Measurements from ENCODE around the gene ZNF804A. TPM values are rescaled to one million over a fixed set of nuclear protein-coding genes. Genes with fewer than 3 reads are reported as not detected.

Gene ZNF804A
- total RNA-seq, 2 experiments from 2014 or later = not detected

- H3K4me1 Mint-ChIP-seq = no peaks in the 10 kb centered on the region
- no peaks in the 10 kb centered on the region for H3K27me3 Mint-ChIP-seq
- POLR2A ChIA-PET = no interaction called here
- CTCF ChIA-PET = no interaction called here
- DNase-seq = no peak
- no peaks in the 10 kb centered on the region for H3K9me3 Mint-ChIP-seq
- no peaks in the 10 kb centered on the region for H3K36me3 Mint-ChIP-seq (ENCODE audit: low read depth)
- H3K4me3 Mint-ChIP-seq = no peak overlapping the region
- H3K27ac Mint-ChIP-seq = no peak overlapping the region
These were observed 16.9 kb upstream of the ZNF804A start for GRCh38 chr2:184581391-184581790.

DNA sequence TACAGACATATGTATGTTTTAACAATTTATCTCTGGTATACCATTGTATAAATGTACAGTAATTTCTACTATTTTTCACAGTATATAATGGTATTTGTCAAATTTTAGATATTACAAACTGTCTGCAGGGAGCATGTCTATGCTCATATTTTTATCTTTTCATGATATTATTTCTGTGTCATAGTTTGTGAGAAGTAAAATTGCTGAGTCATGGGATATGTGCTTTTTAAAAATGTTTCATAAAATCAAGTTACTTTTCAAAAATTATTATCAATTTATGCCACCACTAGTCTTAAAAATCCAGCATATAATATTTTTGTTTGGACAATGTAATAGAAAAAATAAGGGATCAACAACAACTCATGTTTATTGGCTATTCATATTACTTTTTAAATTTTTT, 9.1 kb upstream of the ZNF804A start:
- H3K4me3 Mint-ChIP-seq = no peak overlapping the region
- DNase-seq = no peak
- H3K27ac Mint-ChIP-seq = no peak overlapping the region
- no peaks in the 10 kb centered on the region for H3K36me3 Mint-ChIP-seq (ENCODE audit: low read depth)
- POLR2A ChIA-PET = no interaction called here
- no peaks in the 10 kb centered on the region for H3K27me3 Mint-ChIP-seq
- CTCF ChIA-PET = no interaction called here
- H3K9me3 Mint-ChIP-seq = no peaks in the 10 kb centered on the region
- no peaks in the 10 kb centered on the region for H3K4me1 Mint-ChIP-seq

- Mint-ChIP-seq H3K36me3 (ENCODE audit: low read depth) (no peaks in the 10 kb centered on the region), H3K4me1 (peaks cover 13% of the 10 kb centered on the region), H3K27me3 (peaks cover 41% of the 10 kb centered on the region), H3K9me3 (no peaks in the 10 kb centered on the region), H3K4me3 (no peak overlapping the region), H3K27ac (no peak overlapping the region)
- CTCF ChIA-PET = no interaction called here
- POLR2A ChIA-PET = no interaction called here
- DNase-seq = no peak
These were observed 1.4 kb upstream of the ZNF804A start for GRCh38 chr2:184596819-184597411.

- no peaks in the 10 kb centered on the region for H3K9me3 Mint-ChIP-seq
- H3K27ac Mint-ChIP-seq = no peak overlapping the region
- H3K4me1 Mint-ChIP-seq = peaks cover 13% of the 10 kb centered on the region
- no peak overlapping the region for H3K4me3 Mint-ChIP-seq
- CTCF ChIA-PET = no interaction called here
- POLR2A ChIA-PET = no interaction called here
- no peaks in the 10 kb centered on the region for H3K36me3 Mint-ChIP-seq (ENCODE audit: low read depth)
- no peak for DNase-seq
- peaks cover 41% of the 10 kb centered on the region for H3K27me3 Mint-ChIP-seq
These were observed 748 bp upstream of the ZNF804A start for GRCh38 chr2:184597571-184597991.

DNA sequence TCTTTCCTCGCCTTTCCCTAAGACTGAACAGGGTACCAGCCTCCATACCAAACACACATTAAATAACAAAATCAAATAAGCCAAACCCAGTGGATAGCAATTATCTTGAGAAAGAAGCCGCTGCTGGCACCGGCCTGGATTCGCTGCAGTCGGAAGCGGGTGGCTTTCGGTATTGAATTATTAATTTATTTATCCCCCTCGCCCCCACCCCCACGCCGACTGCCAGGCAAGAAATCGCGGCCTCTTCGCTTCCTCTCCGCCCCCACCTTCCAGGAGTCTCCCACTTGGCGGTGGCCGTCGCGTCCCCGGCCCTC, 370 bp upstream of the ZNF804A start:
- no peaks in the 10 kb centered on the region for H3K36me3 Mint-ChIP-seq (ENCODE audit: low read depth)
- H3K9me3 Mint-ChIP-seq = no peaks in the 10 kb centered on the region

GRCh38 chr2:184599054-184599871, 934 bp downstream of the ZNF804A start:
- peaks cover 41% of the 10 kb centered on the region for H3K27me3 Mint-ChIP-seq
- ChIA-PET CTCF (no interaction called here), POLR2A (no interaction called here)
- DNase-seq = no peak
- peak overlapping the region; percentile 51 for H3K4me3 Mint-ChIP-seq
- no peaks in the 10 kb centered on the region for H3K9me3 Mint-ChIP-seq
- no peaks in the 10 kb centered on the region for H3K36me3 Mint-ChIP-seq (ENCODE audit: low read depth)
- H3K27ac Mint-ChIP-seq = no peak overlapping the region
- peaks cover 13% of the 10 kb centered on the region for H3K4me1 Mint-ChIP-seq

More for the DNA sequence above, 370 bp upstream of the ZNF804A start:
- no peak for DNase-seq
- peaks cover 13% of the 10 kb centered on the region for H3K4me1 Mint-ChIP-seq
- peaks cover 41% of the 10 kb centered on the region for H3K27me3 Mint-ChIP-seq
- H3K27ac Mint-ChIP-seq = no peak overlapping the region
- ChIA-PET CTCF (no interaction called here), POLR2A (no interaction called here)
- H3K4me3 Mint-ChIP-seq = no peak overlapping the region

- Mint-ChIP-seq H3K4me3 (no peak overlapping the region), H3K9me3 (no peaks in the 10 kb centered on the region), H3K36me3 (ENCODE audit: low read depth) (no peaks in the 10 kb centered on the region), H3K27ac (no peak overlapping the region), H3K4me1 (peaks cover 13% of the 10 kb centered on the region), H3K27me3 (peaks cover 41% of the 10 kb centered on the region)
- CTCF ChIA-PET = no interaction called here
- DNase-seq = no peak
- POLR2A ChIA-PET = no interaction called here
These were observed 1.5 kb downstream of the ZNF804A start for GRCh38 chr2:184599872-184600222.

DNA sequence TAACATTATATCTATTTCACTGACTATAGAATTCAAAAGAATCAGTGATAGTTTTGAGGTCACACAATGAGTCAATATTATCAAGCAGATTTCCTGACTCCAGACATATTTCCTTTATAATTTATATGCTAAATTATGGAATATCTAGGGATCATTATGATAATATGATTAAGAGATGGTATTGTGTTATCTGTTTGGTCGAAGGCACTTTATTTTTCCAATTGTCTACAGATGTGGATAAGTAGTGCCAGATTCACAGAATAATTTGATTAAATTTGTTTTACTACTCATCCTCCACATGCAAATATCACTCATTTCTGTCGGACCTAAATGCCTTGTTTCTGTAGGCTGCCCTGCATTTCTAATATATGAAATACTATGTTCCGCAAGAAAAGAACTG, 4.4 kb downstream of the ZNF804A start:
- no peak overlapping the region for H3K4me3 Mint-ChIP-seq
- no peaks in the 10 kb centered on the region for H3K9me3 Mint-ChIP-seq

DNA sequence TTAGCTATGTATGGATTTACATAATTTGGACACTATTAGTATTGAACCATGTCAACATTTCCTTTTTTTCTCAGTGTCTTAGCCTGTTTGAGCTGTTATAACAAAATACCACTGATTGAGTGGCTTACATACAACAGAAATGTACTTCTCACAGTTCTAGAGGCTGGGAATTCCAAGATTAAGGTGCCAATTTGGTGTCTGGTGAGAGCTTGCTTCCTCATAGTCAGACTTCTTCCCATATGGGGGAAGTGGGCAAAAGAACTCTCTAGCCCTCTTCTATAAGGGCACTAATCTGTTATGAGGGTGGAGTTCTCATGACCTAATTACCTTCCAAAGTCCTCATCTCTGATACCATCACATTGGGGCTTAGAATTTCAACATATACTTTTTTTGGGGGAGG, 12.6 kb downstream of the ZNF804A start:
- no peak for DNase-seq
- Mint-ChIP-seq H3K9me3 (no peaks in the 10 kb centered on the region), H3K27ac (no peak overlapping the region), H3K27me3 (no peaks in the 10 kb centered on the region), H3K4me1 (no peaks in the 10 kb centered on the region), H3K36me3 (ENCODE audit: low read depth) (no peaks in the 10 kb centered on the region), H3K4me3 (no peak overlapping the region)
- ChIA-PET POLR2A (no interaction called here), CTCF (interaction anchor here (0.6 kb wide), 1 partner anchor 1779 kb away, joined by 5 read pairs; no protein-coding TSS in a partner anchor)

More for the DNA sequence above, 4.4 kb downstream of the ZNF804A start:
- H3K27ac Mint-ChIP-seq = no peak overlapping the region
- H3K27me3 Mint-ChIP-seq = peaks cover 21% of the 10 kb centered on the region
- POLR2A ChIA-PET = no interaction called here
- CTCF ChIA-PET = no interaction called here
- no peak for DNase-seq
- no peaks in the 10 kb centered on the region for H3K36me3 Mint-ChIP-seq (ENCODE audit: low read depth)
- H3K4me1 Mint-ChIP-seq = peaks cover 7% of the 10 kb centered on the region

DNA sequence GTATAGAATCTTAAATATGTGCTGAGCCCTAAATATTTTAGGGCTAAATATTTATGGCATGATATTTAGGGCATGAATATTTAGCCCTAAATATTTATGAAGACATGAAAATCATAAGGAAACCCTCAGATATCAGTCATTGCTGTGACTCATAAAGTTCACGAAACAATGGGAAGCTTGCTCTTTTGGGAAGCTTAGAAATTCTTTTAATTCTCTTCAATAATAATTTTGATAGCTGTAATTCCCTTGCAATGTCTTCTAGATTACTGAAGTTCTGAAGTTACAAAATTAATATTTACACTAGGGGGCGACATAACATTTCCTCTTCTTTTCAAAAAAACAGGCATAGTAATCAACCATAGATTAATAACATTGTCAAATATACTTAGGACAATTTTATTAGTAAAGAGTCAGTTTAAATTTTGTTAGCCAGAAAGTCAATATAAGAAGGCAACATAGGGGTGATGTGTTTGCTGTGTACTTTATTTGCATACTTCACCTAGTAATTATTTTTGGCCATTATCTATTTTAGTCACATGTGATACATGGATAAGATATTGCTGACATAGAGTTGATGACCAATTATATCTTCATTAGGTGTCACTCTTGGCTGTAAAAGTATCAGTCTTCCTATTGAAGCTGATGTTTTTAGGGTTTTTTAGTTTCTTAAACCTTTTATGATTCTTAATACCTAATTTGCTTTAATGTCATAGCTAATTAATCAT, 13.2 kb downstream of the ZNF804A start:
- no peak overlapping the region for H3K27ac Mint-ChIP-seq
- H3K36me3 Mint-ChIP-seq (ENCODE audit: low read depth) = no peaks in the 10 kb centered on the region
- DNase-seq = no peak
- CTCF ChIA-PET = interaction anchor here (0.6 kb wide), 1 partner anchor 1779 kb away, joined by 5 read pairs; no protein-coding TSS in a partner anchor
- no peaks in the 10 kb centered on the region for H3K4me1 Mint-ChIP-seq
- POLR2A ChIA-PET = no interaction called here
- no peaks in the 10 kb centered on the region for H3K9me3 Mint-ChIP-seq
- H3K4me3 Mint-ChIP-seq = no peak overlapping the region
- no peaks in the 10 kb centered on the region for H3K27me3 Mint-ChIP-seq

- Mint-ChIP-seq H3K9me3 (no peaks in the 10 kb centered on the region), H3K27me3 (no peaks in the 10 kb centered on the region), H3K27ac (no peak overlapping the region), H3K36me3 (ENCODE audit: low read depth) (no peaks in the 10 kb centered on the region), H3K4me3 (no peak overlapping the region), H3K4me1 (no peaks in the 10 kb centered on the region)
- no peak for DNase-seq
- POLR2A ChIA-PET = no interaction called here
- CTCF ChIA-PET = no interaction called here
These were observed 22.0 kb downstream of the ZNF804A start for GRCh38 chr2:184620367-184620766.

GRCh38 chr2:184624311-184624710, 26.0 kb downstream of the ZNF804A start:
- Mint-ChIP-seq H3K36me3 (ENCODE audit: low read depth) (no peaks in the 10 kb centered on the region), H3K9me3 (no peaks in the 10 kb centered on the region), H3K27ac (no peak overlapping the region), H3K27me3 (no peaks in the 10 kb centered on the region), H3K4me3 (no peak overlapping the region), H3K4me1 (no peaks in the 10 kb centered on the region)
- ChIA-PET CTCF (no interaction called here), POLR2A (no interaction called here)
- no peak for DNase-seq

- POLR2A ChIA-PET = no interaction called here
- no peaks in the 10 kb centered on the region for H3K27me3 Mint-ChIP-seq
- H3K4me3 Mint-ChIP-seq = no peak overlapping the region
- CTCF ChIA-PET = no interaction called here
- H3K27ac Mint-ChIP-seq = no peak overlapping the region
- H3K36me3 Mint-ChIP-seq (ENCODE audit: low read depth) = no peaks in the 10 kb centered on the region
- no peaks in the 10 kb centered on the region for H3K4me1 Mint-ChIP-seq
- H3K9me3 Mint-ChIP-seq = no peaks in the 10 kb centered on the region
- DNase-seq = no peak
These were observed 29.7 kb downstream of the ZNF804A start for GRCh38 chr2:184628051-184628450.

All from activated CD4-positive, alpha-beta T cell treated with anti-CD3 and anti-CD28 coated beads, Interleukin-2, amount 10 ng/mL, durations not matched to agents 7 days and 5 days (primary cell).